Parathyroid adenoma (tissue), 2 donors: Measurements from ENCODE around the gene WDFY2.

ENCODE experiments used
- H2AFZ ChIP-seq: fragments of 300-600 bp; sonication (generic); one replicate; pipeline ENCODE4 v1.7.0; 2017; ENCODE audit warnings: antibody characterized with exemption, mild to moderate bottlenecking
- H3K27ac ChIP-seq: fragments of 300-600 bp; sonication (generic); one replicate; pipeline ENCODE4 v1.7.0; 2017
- H3K27me3 ChIP-seq: fragments of 300-600 bp; sonication (generic); one replicate; pipeline ENCODE4 v1.7.0; 2017; ENCODE audit warnings: low read length; ENCODE audit not compliant: control insufficient read depth, insufficient read depth
- H3K36me3 ChIP-seq: fragments of 300-600 bp; sonication (generic); one replicate; pipeline ENCODE4 v1.7.0; 2017; ENCODE audit warnings: low read length; ENCODE audit not compliant: control insufficient read depth, insufficient read depth
- H3K4me1 ChIP-seq: fragments of 300-600 bp; sonication (generic); one replicate; pipeline ENCODE4 v1.7.0; 2017; ENCODE audit warnings: control low read depth
- H3K4me2 ChIP-seq: fragments of 300-600 bp; sonication (generic); one replicate; pipeline ENCODE4 v1.7.0; 2017; ENCODE audit warnings: low read length
- H3K4me3 ChIP-seq: fragments of 300-600 bp; sonication (generic); one replicate; pipeline ENCODE4 v1.7.0; 2017; ENCODE audit warnings: low read depth, low read length
- H3K79me2 ChIP-seq: fragments of 300-600 bp; sonication (generic); one replicate; pipeline ENCODE4 v1.7.0; 2017; ENCODE audit warnings: control low read depth
- H3K9ac ChIP-seq: fragments of 300-600 bp; sonication (generic); one replicate; pipeline ENCODE4 v1.7.0; 2017; ENCODE audit warnings: mild to moderate bottlenecking
- H3K9me3 ChIP-seq: fragments of 300-600 bp; sonication (generic); one replicate; pipeline ENCODE4 v1.7.0; 2017; ENCODE audit warnings: low read length; ENCODE audit not compliant: control insufficient read depth
- TF ChIP-seq, protein P1 (sequence below): fragments of 300-600 bp; sonication (generic); IDR thresholded peaks from one replicate; pipeline ENCODE4 v1.7.0; 2017; ENCODE audit warnings: antibody characterized with exemption, mild to moderate bottlenecking
- donor health status: primary hyperparathyroidism.

Gene WDFY2

DNA sequence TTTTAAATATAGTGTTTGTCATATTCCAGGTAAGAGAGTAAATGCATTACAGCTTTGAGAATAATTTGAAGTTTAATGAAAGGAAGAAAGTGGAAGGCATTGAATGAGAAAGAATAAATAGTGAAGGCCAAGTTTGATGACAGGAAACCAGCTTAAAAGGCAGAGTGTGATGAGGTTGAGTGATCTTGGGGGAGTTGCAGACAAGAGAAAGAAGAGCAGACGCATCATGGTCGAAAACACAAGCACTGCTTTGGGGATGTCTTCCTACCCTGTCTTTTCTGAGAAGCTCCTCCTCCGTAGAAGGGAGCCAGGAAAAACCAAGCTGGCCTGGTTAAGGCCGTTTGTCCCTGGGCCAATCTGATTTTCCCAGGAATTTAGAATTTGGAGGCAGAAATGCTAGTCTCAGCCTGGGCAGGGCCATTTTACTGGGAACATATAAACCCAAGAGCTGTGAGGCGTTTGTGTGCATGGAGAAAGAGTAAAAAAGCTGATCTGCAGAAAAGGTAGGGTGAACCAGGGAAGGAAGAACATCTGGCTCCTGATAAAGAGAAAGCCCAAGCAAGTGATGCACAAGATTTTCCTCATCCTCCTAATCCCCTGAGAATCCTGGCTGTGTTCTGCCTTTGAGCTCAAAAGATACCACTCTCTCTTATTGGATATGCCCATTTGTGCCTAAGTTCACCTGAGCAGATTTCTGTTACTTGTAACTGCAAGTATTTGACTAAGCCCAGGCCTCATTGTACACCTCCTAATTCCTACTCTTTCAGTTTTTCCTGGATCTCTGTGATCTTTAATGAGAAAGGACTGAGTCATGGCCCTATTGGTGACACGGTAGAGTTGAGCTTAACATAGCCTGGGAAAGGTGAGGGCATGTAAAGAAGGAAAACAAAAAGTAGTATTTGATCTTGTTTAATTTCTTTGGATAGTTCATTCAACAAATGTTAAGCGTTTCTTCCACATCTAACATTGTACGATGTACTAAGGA lies 80.0 kb downstream of the WDFY2 start:
- Histone ChIP-seq H3K36me3 (no peaks in the 10 kb centered on the region), H3K27me3 (no peaks in the 10 kb centered on the region), H3K4me1 (peaks cover 2% of the 10 kb centered on the region), H3K9me3 (no peaks in the 10 kb centered on the region), H2AFZ (no peak overlapping the region), H3K4me3 (no peak overlapping the region), H3K27ac (no peak overlapping the region), H3K9ac (no peak overlapping the region), H3K4me2 (no peak overlapping the region), H3K79me2 (peaks cover under 1% of the 10 kb centered on the region)
- TF ChIP-seq, protein P1, sequence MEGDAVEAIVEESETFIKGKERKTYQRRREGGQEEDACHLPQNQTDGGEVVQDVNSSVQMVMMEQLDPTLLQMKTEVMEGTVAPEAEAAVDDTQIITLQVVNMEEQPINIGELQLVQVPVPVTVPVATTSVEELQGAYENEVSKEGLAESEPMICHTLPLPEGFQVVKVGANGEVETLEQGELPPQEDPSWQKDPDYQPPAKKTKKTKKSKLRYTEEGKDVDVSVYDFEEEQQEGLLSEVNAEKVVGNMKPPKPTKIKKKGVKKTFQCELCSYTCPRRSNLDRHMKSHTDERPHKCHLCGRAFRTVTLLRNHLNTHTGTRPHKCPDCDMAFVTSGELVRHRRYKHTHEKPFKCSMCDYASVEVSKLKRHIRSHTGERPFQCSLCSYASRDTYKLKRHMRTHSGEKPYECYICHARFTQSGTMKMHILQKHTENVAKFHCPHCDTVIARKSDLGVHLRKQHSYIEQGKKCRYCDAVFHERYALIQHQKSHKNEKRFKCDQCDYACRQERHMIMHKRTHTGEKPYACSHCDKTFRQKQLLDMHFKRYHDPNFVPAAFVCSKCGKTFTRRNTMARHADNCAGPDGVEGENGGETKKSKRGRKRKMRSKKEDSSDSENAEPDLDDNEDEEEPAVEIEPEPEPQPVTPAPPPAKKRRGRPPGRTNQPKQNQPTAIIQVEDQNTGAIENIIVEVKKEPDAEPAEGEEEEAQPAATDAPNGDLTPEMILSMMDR: no peak

GRCh38 chr13:51665456-51665855 lies 81.2 kb downstream of the WDFY2 start:
- Histone ChIP-seq H3K4me2 (no peak overlapping the region), H3K36me3 (no peaks in the 10 kb centered on the region), H3K9me3 (no peaks in the 10 kb centered on the region), H3K27ac (no peak overlapping the region), H2AFZ (no peak overlapping the region), H3K79me2 (no peaks in the 10 kb centered on the region), H3K27me3 (no peaks in the 10 kb centered on the region), H3K4me3 (no peak overlapping the region), H3K4me1 (peaks cover 2% of the 10 kb centered on the region), H3K9ac (no peak overlapping the region)
- TF ChIP-seq, protein P1: no peak

- Histone ChIP-seq H2AFZ (no peak overlapping the region), H3K36me3 (no peaks in the 10 kb centered on the region), H3K27ac (no peak overlapping the region), H3K79me2 (no peaks in the 10 kb centered on the region), H3K4me3 (no peak overlapping the region), H3K27me3 (no peaks in the 10 kb centered on the region), H3K4me2 (no peak overlapping the region), H3K4me1 (peaks cover 2% of the 10 kb centered on the region), H3K9me3 (no peaks in the 10 kb centered on the region), H3K9ac (no peak overlapping the region)
- TF ChIP-seq, protein P1: no peak
These were observed 82.1 kb downstream of the WDFY2 start for GRCh38 chr13:51666374-51666773.

GRCh38 chr13:51666839-51667238 lies 82.6 kb downstream of the WDFY2 start:
- TF ChIP-seq, protein P1: no peak
- Histone ChIP-seq H3K4me3 (no peak overlapping the region), H3K27ac (no peak overlapping the region), H3K9ac (no peak overlapping the region), H3K27me3 (no peaks in the 10 kb centered on the region), H2AFZ (no peak overlapping the region), H3K4me1 (peaks cover 2% of the 10 kb centered on the region), H3K9me3 (no peaks in the 10 kb centered on the region), H3K36me3 (no peaks in the 10 kb centered on the region), H3K79me2 (peaks cover 1% of the 10 kb centered on the region), H3K4me2 (no peak overlapping the region)
